Activated CD8-positive, alpha-beta T cell treated with anti-CD3 and anti-CD28 coated beads for 36 hours (primary cell): Measurements from ENCODE around the gene PSME2. TPM values are rescaled to one million over a fixed set of nuclear protein-coding genes. Genes with fewer than 3 reads are reported as not detected.

Experiments
- ATAC-seq: fragments of 200-7000 bp; cut with Tn5 transposase; one replicate; pipeline ENCODE4 v1.10.0; 2021; ENCODE audit warnings: mild to moderate bottlenecking, moderate library complexity
- CTCF ChIA-PET: fragments of 350-600 bp; sonication (Branson Sonifier 250); formaldehyde crosslinking; loops from one replicate; lab custom pipeline; 2021; ENCODE audit warnings: antibody characterized with exemption; lab: Charles Lee
- POLR2A ChIA-PET: fragments of 350-600 bp; sonication (Branson Sonifier 250); formaldehyde crosslinking; loops from one replicate; lab custom pipeline; 2021; ENCODE audit warnings: antibody characterized with exemption; lab: Charles Lee
- DNase-seq: peaks from one replicate; pipeline ENCODE4 v3.0.0-alpha.2; 2020
- H3K27ac Mint-ChIP-seq: one replicate; pipeline ENCODE4 v1.8.0; 2021; ENCODE audit warnings: mild to moderate bottlenecking, mixed read lengths
- H3K27me3 Mint-ChIP-seq: one replicate; pipeline ENCODE4 v1.8.0; 2021; ENCODE audit warnings: mixed read lengths
- H3K36me3 Mint-ChIP-seq: one replicate; pipeline ENCODE4 v1.8.0; 2021; ENCODE audit warnings: low read depth, mixed read lengths
- H3K4me1 Mint-ChIP-seq: one replicate; pipeline ENCODE4 v1.8.0; 2021; ENCODE audit warnings: low read depth, mixed read lengths
- H3K4me3 Mint-ChIP-seq: one replicate; pipeline ENCODE4 v1.8.0; 2021; ENCODE audit warnings: mild to moderate bottlenecking, moderate library complexity, mixed read lengths
- H3K9me3 Mint-ChIP-seq: one replicate; pipeline ENCODE4 v1.8.0; 2021; ENCODE audit warnings: mixed read lengths
- CTCF ChIP-seq: fragments of 200-600 bp; IDR thresholded peaks from one replicate; pipeline ENCODE4 v1.8.0; 2022; ENCODE audit warnings: antibody characterized with exemption, mild to moderate bottlenecking
- intact Hi-C: fragments of 100-400 bp; cut with micrococcal nuclease; formaldehyde crosslinking; loops from one replicate; pipeline ENCODE4 v1.10.0; 2022
- total RNA-seq, 2 experiments: library from RNA; stranded (reverse); gene quantifications; one replicate each; pipeline ENCODE4 v1.2.3, GENCODE V29; 2021

Gene PSME2
- total RNA-seq, 2 experiments from 2014 or later: 440 TPM

- CTCF ChIA-PET: interaction anchor here (1.0 to 1.3 kb wide), 3 partner anchors 10 to 76 kb away, joined by 3 to 4 read pairs (median 3); partner anchors contain the start of genes IRF9 and TM9SF1
- POLR2A ChIA-PET: interaction anchor here (1.1 to 13.4 kb wide), 5 partner anchors 8 to 24 kb away, joined by 3 to 163 read pairs (median 12); partner anchors contain the start of genes IRF9, REC8 and TM9SF1
- Mint-ChIP-seq H3K4me1 (peaks cover 28% of the 10 kb centered on the region), H3K27ac (no peak overlapping the region), H3K27me3 (no peaks in the 10 kb centered on the region), H3K9me3 (no peaks in the 10 kb centered on the region), H3K4me3 (no peak overlapping the region), H3K36me3 (peaks cover 31% of the 10 kb centered on the region)
- no peak for TF ChIP-seq CTCF
- DNase-seq: no peak
- ATAC-seq: no peak
- intact Hi-C loops: no loop called here
Observed at GRCh38 chr14:24185026-24185425, 38.6 kb upstream of the PSME2 start.

- Mint-ChIP-seq H3K36me3 (peaks cover 34% of the 10 kb centered on the region), H3K4me3 (no peak overlapping the region), H3K4me1 (peaks cover 25% of the 10 kb centered on the region), H3K27me3 (no peaks in the 10 kb centered on the region), H3K9me3 (no peaks in the 10 kb centered on the region), H3K27ac (no peak overlapping the region)
- no peak for ATAC-seq
- ChIA-PET CTCF (interaction anchor here (1.0 to 1.2 kb wide), 3 partner anchors 11 to 23 kb away, joined by 3 read pairs; partner anchors contain the start of gene IRF9), POLR2A (interaction anchor here (0.7 to 13.4 kb wide), 6 partner anchors 13 to 105 kb away, joined by 3 to 163 read pairs (median 6); partner anchors contain the start of genes CHMP4A, IRF9, REC8 and RNF31)
- DNase-seq: no peak
- intact Hi-C loops: no loop called here
- no peak for TF ChIP-seq CTCF
Observed at GRCh38 chr14:24184104-24184970, 37.9 kb upstream of the PSME2 start.

- H3K27ac Mint-ChIP-seq: no peak overlapping the region
- peaks cover 32% of the 10 kb centered on the region for H3K36me3 Mint-ChIP-seq
- no peak for TF ChIP-seq CTCF
- ATAC-seq (no peak), DNase-seq (no peak)
- CTCF ChIA-PET: no interaction called here
- no peaks in the 10 kb centered on the region for H3K27me3 Mint-ChIP-seq
- H3K9me3 Mint-ChIP-seq: no peaks in the 10 kb centered on the region
- intact Hi-C loops: no loop called here
- POLR2A ChIA-PET: interaction anchor here (1.1 to 13.4 kb wide), 4 partner anchors 12 to 50 kb away, joined by 3 to 163 read pairs (median 48); partner anchors contain the start of genes IRF9, REC8 and TM9SF1
- H3K4me3 Mint-ChIP-seq: no peak overlapping the region
- peaks cover 19% of the 10 kb centered on the region for H3K4me1 Mint-ChIP-seq
Observed at GRCh38 chr14:24183014-24183481, 36.6 kb upstream of the PSME2 start.

GRCh38 chr14:24182110-24182882 lies 35.9 kb upstream of the PSME2 start:
- intact Hi-C loops: no loop called here
- no peak overlapping the region for H3K27ac Mint-ChIP-seq
- DNase-seq: no peak
- ChIA-PET CTCF (no interaction called here), POLR2A (interaction anchor here (1.1 to 13.4 kb wide), 5 partner anchors 11 to 50 kb away, joined by 3 to 163 read pairs (median 6); partner anchors contain the start of genes IRF9, REC8 and TM9SF1)
- no peaks in the 10 kb centered on the region for H3K9me3 Mint-ChIP-seq
- peaks cover 26% of the 10 kb centered on the region for H3K36me3 Mint-ChIP-seq
- H3K4me1 Mint-ChIP-seq: peaks cover 13% of the 10 kb centered on the region
- no peaks in the 10 kb centered on the region for H3K27me3 Mint-ChIP-seq
- no peak for TF ChIP-seq CTCF
- H3K4me3 Mint-ChIP-seq: no peak overlapping the region
- ATAC-seq: no peak
